Measurements from ENCODE around the gene PCBP3.

PCBP3 gene

DNA sequence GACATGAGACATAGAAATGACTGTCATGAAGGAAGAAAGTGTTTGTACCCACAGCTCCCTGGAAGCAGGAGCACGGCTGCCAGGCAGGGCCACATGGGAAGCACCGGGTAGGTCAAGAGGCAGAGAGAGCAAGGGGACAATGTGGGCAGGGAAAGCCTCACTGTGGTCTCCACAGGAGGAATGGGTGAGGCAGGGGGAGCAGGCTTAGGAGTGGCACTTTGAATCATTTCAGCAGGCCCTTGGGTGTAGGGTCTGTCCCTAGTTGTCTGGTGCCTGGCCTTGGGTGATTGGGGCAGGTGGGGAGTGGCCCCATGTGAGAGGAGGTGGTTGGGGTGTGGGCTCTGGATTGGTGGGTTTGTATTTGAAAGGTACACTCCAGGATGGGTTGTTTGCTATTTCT, 83.9 kb downstream of the PCBP3 start:
- no peak for DNase-seq

DNA sequence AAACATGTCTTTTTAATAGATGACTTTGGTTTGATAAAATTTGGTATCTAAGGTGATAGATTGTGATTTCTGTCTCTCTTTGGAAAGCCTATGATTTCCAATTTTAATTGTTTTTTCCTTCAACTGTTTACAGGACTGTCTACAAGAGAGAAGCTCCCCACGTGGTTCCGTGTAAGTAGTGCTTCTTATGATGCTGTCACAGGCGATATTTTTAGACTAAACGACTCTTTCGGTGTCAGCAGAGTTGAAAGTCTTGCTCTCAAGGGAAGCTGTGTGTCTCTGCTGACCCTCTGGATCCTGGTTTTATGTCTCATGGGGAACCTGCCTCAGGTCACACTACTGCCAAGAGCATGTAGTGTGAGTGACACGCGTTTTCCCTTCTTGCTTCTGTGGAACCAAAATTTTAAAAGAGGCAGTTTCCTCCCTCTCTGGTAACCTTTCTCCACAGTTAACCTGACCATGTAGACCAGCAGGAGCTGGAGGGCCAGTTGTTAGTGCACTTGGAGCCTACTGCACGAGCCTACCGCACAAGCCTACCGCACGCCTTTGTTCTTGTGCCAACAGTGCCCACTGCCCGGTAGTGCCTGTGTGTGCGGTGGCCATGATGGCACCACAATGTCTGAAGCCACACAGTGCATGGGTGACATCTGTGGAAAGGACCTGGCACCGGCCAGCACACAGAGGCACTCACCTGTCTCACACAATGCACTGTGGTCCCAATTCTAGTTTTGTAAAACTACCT, 91.9 kb downstream of the PCBP3 start:
- no peak for DNase-seq

DNA sequence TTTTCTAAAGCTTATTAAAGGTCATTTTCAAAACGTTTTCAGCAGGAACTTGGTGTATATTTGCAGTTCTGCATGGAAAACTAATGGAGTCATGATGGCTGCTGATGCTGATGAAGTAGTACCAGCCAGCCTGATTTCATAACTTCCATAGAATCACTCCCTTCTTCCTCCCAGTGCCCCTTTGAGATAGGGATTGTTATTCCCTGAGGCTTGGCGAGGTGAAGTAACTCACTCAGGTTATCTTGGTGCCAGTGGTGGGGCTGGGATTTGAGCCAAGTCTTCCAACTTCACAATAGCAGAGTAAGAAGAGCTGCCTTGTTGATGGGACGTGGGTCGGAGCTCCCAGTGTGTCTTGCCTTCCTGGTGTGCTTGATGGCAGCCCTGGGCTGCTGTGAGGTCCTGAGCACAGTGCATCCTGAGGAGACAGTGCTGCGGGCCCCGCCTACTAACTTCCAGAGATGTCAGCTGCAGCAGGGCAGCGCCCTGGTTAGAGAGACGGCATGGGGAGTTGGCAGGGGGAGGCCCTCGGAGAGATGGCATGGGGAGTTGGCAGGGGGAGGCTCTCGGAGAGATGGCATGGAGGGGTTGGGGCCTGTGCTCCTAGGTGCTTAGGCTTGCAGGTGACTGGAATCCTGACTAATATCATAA, 92.6 kb downstream of the PCBP3 start:
- no peak for DNase-seq

DNA sequence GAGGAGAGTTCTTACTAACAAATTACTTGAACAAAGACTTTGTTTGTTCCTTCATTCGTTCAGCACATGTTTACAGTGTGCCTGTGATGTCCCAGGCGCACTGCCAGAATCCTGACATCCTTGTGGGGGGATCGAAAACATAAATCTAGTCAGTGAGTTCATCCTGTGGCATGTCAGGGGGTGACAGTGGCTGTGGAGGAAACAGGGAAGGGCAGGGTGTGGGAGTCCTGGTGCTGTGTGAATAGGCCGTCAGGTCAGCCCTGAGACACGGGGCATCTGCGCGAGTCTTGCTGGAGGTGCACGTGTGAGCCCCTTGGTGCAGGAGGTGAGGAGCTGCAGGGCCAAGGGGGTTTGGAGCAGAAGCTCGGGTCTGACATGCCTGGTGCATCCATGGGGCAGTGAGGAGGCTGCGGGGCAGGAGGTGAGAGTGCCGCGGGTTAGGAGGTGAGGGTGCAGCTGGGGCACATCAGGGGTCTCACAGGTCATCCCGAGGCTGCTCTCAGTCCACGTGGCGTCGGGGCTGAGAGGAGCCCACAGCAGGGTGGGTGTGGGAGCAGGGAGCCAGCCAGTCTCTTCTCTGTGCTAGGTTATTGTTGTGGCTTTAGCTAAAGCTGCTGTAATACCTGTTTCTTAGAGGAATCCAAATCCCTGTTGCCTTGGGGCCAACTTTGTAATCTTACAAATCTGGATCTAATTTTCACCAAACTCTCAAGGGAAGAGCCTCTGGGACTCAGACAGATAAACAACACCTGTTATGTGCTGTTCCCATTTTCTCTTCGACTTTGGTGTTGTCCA, 93.4 kb downstream of the PCBP3 start:
- DNase-seq = no peak

DNA sequence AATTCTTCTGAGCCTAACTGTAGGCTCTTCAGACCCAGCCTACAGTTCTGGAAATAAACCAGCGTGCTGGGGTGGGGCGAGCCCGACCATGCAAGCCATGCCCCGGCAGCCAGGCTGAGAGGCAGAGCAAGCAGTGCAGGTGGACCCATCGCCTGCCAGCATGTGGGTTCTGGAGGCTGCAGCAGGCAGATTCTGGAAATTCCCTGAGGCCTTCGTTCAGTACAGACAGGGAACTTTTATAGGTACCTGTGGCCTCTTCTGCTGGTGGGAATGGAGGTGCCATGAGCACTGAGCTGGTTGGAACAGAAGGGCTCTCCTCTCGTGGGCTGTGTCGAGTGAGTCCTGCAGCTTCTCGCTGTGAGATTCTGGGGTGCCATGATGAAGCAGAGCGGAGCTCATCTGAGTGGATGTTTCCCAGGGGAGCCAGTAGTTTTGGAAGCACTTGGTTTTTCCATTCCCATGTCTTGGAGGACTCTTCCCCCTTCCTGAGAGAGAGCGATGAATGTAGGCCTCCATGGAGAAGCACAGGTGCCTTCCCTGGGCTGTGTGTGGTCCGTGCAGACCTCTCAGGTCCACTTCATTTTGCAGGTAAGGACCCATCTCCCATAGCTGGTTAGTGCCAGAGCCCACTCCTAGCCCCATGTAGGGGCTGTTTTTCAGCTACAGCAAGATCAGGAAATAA, 94.1 kb downstream of the PCBP3 start:
- DNase-seq = no peak

DNA sequence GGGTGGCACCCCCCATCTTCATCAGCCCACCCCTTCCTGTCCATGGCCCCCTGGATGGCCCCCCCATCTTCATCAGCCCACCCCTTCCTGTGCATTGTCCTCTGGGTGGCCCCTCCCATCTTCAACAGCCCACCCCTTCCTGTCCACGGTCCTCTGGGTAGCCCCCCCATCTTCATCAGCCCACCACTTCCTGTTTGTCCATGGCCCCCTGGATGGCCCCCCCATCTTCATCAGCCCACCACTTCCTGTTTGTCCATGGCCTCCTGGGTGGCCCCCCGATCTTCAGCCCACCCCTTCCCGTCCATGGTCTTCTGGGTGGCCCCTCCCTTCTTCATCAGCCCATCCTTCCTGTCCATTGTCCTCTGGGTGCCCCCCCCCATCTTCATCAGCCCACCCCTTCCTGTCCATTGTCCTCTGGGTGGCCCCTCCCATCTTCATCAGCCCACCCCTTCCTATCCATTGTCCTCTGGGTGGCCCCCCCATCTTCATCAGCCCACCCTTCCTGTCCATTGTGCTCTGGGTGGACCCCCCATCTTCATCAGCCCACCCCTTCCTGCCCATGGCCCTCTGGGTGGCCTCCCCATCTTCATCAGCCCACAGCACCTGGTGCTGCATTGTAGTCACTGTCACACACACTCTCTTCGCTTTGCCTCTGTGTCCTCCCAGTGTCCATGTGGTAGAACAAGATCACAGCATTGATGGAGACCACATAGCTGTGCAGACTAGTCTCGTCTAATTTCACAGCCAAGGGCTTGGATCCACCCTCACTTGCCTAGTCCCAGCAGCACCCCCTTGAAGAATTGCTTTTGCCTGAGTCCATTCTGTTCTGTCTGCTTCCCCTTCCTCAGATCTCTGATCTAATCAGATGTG, 95.9 kb downstream of the PCBP3 start:
- DNase-seq = no peak

DNA sequence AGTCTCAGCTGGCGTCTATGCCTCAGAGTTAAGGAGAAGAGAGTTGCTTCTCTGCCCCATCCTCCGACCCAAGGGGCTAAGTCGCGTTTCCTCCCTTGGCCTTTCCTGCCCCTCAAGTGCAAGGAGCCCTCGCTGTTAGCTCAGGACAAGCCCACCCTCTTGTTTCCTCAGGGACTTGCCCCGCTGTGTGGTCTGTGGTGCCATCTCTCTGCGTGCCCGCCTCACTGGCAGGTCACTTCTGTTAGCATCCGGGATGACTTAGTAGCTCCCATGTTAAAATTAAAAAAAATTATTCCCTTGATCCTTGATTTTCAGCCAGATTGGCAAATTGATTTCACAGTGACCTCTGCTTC, 96.5 kb downstream of the PCBP3 start:
- no peak for DNase-seq

DNA sequence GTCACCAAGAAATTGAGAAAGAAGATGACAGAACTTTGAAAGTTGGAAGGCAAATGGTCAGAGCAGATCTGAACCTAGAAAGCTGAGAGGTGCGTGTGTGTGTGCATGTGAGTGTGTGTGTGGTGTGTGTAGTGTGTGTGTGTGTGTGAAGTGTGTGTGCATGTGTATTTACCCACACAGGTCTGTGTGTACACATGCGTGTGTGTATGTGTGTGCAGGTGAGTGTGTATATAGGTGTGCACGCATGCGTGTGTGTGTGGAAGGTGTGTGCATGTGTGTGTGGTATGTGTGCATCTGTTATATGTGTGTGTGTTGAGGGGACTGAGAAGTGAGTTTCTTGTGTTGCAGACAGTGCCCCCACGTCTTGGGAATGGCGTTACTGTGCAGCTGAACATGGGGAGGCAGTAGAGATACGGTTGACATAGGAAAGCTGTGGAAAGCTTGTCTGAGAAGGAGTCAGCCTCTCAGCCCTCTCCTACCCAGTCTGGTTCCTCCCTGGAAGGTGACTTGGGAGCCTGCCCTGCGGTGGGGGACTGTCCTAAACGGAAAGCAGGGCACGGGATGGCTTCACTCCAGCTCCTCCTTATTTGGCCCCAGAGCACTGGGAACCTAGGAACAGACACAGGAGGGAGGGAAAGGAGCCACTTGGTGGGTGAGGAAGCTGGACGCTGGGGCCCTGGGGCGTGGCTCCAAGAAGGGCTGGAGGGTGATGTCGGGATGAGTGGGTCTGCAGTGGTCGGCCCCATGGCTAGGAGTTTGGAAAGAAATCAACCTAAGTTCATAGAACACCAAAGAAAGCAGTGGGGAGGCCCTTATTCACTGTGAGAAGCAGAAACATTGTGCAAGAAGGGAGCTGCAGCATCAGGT, 97.2 kb downstream of the PCBP3 start:
- DNase-seq = no peak

DNA sequence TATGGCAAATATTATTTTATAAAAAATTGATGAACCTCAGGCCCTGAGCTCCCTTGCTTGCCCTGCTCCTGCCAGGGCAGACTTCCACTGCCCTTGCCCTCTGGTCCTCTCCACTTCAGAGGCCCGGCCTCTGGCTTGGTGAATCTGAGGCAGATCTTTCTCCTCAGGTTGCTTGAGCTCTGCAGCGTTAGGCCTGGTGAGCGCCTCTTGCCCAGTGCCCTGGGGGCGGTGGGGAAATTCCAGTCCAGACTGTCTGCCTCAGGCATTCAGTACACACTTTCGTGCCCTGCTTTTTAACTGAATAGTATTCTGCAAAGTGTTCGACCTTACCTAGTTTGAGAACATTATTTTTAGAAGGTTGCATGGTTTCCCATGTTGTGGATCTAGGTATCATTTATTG, 98.2 kb downstream of the PCBP3 start:
- DNase-seq = no peak

DNA sequence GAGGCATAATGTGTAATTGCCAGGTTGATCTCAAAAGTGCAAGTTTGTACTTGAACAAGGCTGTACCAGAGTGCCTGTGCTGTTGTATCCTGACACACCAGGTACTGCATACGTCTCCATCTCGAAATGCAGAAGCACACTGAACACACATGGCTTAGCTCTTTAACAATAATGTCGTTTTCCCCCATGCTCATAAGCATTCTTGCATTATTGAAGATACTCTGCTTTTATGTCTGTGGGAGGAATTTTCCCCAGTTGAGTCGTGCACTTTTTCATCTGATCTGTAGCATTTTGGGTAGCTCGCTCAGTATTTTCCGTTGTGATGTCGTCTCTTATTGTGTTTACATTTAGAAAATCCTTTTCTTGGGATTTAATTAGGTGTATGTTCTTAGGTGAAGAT, 98.7 kb downstream of the PCBP3 start:
- no peak for DNase-seq

DNA sequence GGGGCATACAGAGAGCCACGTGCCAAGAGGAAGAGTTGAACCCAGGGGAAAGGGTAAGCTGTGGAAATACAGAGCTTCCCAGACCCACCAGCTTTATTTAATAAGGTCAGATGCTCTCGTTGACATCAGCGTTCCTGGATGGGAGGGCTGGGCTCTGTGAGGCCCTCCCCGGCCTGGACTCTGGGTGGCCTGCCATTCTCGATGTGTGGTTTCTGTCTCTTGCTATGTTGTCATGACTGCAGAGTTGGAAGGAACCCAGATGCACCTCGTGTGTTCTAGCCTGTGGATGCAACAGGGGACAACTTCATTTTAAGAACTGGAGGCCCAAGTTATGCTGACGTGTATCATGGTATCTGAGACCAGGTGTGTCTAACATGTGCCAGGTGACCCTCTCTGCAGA, 101.7 kb downstream of the PCBP3 start:
- no peak for DNase-seq

DNA sequence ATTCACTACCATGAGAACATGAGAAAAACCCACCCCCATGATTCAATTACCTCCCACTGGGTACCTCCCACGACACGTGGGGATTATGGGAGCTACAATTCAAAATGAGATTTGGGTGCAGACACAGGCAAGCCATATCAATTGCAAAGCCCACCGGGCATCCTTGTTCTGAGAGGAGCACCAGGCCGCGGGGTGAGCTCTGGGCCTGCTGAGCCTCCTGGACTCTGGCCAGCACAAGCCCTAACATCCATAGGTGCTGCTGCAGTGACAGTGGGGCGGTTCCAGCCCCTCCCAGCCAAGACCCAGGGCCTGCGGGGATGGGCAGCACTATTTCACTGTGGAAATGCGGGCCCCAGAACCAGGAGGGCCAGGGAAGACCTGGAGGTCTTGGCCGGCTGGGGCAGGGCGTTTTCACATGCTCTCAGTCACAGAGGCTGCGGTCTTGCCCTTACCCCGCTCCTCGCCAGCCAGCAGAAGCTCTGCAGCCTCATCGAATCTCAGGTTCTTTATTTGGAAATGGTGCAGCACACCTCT, 103.8 kb downstream of the PCBP3 start:
- no peak for DNase-seq

DNA sequence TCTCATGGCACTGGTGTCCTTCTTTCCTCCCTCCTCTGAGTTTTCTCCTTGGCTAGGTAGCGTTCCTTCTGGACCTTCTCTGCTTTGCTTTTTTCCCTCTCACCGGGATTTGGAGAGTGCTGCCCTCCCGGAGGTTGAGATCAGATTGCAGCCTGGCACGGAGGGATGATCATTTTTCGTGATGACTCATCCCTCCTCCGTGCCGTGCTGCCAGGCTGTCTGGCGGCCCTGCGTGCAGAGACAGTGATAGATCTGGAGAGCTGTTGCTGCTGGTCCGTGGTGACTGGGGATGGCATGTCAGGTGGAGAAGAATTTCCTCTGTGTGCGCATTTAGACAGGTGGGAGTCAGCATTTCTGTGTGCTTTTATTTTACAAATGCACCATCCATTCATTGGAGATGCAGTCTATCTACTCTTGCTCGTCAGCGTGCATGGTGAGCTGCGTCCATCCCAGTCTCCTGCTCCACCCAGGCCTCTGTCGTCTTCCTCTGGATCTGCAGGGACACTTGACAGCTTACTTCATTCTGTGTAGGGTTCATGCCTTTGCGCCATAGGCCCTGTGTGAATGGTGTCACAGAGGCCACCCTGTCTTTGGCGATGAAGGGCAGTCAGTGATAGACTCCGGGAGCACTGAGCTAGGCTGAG, 104.4 kb downstream of the PCBP3 start:
- DNase-seq = peak; percentile 57

DNA sequence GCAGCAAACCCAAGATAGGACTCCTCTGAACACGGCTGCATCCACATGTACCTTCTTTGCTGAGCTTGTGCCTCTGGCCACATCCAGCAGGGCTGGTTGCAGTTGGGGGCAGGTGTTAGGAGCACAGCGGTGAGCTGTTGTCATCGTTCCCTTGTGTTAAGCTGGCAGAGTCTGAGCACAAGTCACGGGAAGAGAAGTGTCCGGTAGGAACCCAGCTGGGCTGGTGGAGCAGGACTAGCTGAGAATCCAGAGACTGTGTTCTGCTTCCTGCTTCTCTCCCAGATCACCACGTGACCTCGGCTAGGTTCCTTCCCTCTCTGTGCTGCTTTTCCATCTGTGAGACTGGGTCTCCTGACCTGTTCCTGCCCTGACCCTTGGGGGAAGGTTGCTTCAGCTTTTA, 105.1 kb downstream of the PCBP3 start:
- DNase-seq = no peak

DNA sequence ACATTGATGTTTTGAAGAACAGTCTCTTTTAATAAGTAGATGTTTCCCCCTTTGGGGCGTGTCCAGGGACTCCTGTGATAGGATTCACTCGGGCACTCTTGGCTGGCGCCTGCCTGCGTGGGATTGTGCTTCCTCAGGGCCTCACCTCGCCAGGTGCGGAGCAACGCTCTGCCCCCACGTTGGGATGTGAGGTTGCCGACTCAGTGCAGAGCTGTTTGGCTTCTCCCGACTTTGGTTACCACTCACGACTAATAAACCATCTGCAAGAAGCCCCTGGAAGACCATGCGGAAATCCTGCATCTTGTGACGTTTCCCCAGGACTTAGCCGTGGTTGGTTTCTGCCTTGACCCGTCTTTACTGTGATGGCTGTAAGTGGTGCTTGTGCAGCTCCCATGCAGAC, 106.4 kb downstream of the PCBP3 start:
- no peak for DNase-seq

DNA sequence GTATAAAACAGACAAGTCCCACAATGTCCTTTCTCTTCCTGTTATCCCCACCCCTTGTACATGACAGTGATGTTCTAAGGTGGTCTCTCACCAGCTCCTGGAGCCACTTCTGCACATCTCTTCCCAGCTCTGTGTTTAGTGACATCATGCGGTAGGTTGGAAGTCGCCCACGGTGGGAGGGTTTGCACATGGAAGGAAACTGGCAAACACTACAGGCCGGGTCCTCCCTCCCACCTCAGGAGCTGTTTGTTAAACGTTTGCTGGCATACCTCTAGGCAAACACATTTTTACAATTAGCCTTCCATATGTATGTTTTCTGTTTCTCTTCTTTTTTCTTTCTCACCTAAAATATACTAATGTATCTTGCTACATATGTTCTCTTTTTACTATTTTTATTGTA, 107.4 kb downstream of the PCBP3 start:
- no peak for DNase-seq

DNA sequence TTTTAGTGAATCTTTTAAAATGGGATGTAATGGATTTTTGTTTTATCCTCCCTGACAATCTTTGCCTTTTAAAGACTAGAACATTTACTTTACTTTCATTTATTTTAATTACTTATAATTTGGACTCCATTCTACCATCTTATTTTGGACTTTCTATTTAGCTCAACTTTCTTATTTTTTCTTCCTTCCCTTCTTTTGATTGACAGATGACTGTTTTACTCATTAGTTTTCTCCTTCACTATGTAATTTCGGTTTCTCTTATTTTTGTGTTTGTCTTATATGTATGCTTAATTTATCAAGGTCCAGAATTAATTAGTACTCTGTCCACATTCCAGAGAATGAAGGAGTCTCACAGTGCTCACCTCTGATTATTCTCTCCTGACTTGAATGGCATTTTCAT, 109.9 kb downstream of the PCBP3 start:
- no peak for DNase-seq

DNA sequence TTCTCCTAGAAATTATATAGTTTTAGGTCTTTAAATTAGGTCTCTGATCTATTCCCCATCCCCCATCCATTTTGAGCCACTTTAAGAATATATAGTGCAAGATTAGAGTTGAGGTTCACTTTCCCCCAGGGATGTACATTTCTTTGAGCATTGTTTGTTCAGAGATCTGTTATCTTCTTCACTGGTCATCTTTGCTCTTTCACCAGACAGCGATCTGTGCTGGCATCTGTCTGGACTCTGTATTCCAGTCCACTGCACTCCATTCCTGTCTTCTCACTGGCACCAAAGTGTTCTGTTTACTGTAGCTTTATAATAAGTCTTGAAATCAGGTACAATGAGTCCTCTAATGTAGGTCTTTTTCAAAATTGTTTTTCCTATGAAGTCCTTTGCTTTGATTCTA, 112.5 kb downstream of the PCBP3 start:
- DNase-seq = no peak

DNA sequence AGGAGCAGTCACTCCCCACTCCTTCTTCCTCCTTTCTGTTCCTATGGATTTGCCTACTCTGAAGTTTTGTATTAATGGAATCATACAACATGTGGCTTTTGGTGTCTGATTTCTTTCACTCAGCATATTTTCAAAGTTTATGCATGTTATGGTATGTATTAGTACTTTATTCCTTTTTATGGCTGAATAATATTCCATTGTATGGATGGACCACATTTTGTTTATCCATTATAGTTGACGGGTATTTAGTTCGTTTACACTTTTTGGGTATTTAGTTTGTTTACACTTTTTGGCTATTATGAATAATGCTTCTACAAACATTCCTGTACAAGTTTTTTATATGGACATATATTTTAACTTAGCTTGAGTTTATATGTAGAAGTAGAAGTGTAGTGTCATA, 113.1 kb downstream of the PCBP3 start:
- DNase-seq = no peak

DNA sequence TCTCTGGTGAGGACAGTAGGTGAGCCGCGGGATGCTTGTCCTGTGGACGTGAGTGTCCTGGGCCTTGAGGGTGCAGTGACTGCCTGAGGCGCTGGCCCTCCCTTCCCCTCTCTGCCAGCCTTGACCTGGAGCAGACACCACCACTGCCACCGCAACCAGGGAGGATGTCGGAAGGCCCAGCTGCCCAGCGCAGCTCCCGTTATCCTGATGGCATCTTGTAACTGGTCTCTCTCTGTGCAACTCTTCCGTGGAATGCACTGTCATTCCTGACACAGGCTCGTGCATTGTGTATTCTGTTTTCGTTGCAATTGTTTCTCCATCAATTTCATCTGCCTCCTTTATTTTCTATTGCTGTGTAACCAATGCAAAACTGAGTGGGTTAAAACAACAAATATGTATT, 118.2 kb downstream of the PCBP3 start:
- no peak for DNase-seq

DNA sequence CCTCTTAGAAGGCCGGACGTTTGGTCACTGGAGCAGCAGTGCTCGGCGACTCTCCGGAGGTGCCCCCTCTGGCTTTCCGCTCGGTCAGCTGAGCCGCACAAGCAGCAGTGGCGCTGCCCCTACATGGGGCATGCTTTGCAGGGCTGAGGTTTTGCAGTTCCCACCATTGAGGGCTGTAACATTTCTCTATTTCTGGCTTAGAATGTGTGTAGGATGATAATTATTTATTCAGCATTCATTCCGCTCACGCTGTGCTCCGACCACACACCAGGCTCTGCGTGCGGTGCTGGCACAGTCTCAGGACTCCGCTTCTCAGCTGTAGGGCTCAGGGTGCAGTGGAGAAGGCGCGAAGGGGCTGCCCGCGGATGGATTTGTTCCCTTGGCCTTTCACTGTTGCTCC, 119.5 kb downstream of the PCBP3 start:
- no peak for DNase-seq

All from DMS153 (cell line).